WI38 (cell line): Measurements from ENCODE around the gene RPL13.

Source experiments
- H3K4me3 ChIP-seq: 2 replicates; pipeline ENCODE4 v1.5.1; 2011; ENCODE audit warnings: low read depth, mild to moderate bottlenecking, control low read depth, low read length
- TF ChIP-seq, protein P1 (sequence below): IDR thresholded peaks from 2 replicates; pipeline ENCODE4 v1.5.1; 2012; ENCODE audit warnings: low read depth, mild to moderate bottlenecking, control low read depth, low read length

RPL13 gene

DNA sequence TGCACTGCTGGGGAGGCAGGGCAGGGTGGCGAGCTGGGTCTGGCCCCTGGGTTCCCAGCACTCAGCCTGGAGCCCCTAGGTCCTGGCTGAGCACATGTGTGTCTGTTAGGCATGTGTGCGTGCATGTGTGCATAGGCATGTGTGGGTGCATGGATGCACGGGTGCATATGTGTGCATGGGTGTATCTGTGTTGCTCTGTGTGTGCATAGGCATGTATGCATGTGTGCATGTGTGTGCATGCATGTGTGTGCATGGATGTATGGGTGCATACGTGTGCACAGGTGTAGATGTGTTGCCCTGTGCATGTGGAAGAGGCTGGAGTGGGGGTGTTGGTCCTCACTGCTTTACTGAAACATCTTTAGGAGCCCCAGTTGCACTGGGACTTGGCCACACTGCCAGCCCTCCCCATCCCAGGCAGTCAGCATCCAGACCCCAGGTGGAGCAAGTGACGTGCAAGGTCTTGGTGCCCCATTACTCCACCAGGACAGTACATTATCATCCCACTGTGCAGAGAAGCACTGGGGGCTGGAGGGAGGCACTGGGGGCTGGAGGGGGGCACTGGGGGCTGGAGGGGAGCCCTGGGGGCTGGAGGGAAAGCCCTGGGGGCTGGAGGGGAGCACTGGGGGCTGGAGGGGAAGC is 42.6 kb downstream of the RPL13 start:
- H3K4me3 ChIP-seq, result no peak overlapping the region
- TF ChIP-seq, protein P1, sequence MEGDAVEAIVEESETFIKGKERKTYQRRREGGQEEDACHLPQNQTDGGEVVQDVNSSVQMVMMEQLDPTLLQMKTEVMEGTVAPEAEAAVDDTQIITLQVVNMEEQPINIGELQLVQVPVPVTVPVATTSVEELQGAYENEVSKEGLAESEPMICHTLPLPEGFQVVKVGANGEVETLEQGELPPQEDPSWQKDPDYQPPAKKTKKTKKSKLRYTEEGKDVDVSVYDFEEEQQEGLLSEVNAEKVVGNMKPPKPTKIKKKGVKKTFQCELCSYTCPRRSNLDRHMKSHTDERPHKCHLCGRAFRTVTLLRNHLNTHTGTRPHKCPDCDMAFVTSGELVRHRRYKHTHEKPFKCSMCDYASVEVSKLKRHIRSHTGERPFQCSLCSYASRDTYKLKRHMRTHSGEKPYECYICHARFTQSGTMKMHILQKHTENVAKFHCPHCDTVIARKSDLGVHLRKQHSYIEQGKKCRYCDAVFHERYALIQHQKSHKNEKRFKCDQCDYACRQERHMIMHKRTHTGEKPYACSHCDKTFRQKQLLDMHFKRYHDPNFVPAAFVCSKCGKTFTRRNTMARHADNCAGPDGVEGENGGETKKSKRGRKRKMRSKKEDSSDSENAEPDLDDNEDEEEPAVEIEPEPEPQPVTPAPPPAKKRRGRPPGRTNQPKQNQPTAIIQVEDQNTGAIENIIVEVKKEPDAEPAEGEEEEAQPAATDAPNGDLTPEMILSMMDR, result no peak

- TF ChIP-seq, protein P1, result no peak
- H3K4me3 ChIP-seq, result no peak overlapping the region
These were observed 44.3 kb downstream of the RPL13 start for GRCh38 chr16:89604764-89605163.

DNA sequence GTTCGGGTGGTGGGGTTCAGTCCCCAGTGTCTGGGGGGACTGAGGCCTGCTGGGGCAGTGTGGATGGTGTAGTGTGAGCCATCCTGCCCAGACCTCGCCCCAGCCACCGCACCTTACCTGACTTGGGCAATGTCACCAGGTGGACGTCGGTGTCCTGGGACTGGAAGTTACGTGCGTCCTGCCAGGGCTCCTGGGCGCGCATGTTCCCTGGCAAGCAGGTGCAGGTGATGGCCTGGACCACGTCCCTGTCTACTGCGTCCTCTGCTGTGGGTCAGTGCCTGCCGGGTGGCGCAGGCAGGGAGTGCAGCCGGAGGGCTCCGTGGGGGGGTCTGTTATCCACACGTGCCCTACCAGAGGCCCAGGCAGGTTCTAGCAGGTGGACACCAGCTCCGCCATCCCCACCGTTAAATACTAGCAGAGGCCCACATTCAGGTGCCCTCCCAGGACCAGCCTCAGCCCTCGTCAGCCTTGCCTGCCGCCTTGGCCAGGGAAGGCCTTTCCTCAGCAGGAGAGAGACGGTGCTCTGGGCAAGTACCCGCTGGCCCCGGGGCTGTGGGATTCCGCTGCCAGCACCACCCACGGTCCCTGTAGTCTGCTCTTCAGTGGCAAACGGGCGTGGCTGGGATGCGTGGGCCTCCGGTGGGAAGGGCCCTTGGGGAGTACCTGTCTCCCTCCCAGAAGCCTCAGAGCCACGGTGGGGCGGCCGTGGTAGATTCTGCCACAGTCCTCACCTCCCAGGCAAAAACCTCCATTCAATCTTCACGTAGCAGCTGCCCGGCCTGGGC is 44.9 kb downstream of the RPL13 start:
- TF ChIP-seq, protein P1, result no peak
- no peak overlapping the region for H3K4me3 ChIP-seq

DNA sequence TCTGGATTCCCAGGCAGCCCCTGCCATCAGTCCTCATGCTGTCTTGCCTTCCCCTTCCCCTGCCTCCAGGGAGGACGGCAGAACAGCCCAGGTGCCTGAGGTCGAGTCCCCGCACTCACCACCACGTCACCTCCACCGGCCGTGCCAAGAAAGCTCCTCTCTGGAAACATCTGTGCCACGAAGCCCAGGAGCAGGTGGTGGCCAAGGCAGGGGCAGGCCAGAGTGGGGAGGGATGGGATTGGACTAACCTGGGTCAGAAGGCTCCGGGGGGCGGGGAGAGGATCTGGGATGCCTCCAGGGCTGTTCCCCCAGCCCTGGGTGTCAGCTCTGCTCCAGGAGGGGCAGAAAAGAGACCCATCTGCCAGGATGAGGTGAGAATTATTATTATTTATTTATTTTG is 45.5 kb downstream of the RPL13 start:
- no peak overlapping the region for H3K4me3 ChIP-seq
- TF ChIP-seq, protein P1, result no peak

GRCh38 chr16:89607453-89607852 is 47.0 kb downstream of the RPL13 start:
- no peak overlapping the region for H3K4me3 ChIP-seq
- TF ChIP-seq, protein P1, result no peak

DNA sequence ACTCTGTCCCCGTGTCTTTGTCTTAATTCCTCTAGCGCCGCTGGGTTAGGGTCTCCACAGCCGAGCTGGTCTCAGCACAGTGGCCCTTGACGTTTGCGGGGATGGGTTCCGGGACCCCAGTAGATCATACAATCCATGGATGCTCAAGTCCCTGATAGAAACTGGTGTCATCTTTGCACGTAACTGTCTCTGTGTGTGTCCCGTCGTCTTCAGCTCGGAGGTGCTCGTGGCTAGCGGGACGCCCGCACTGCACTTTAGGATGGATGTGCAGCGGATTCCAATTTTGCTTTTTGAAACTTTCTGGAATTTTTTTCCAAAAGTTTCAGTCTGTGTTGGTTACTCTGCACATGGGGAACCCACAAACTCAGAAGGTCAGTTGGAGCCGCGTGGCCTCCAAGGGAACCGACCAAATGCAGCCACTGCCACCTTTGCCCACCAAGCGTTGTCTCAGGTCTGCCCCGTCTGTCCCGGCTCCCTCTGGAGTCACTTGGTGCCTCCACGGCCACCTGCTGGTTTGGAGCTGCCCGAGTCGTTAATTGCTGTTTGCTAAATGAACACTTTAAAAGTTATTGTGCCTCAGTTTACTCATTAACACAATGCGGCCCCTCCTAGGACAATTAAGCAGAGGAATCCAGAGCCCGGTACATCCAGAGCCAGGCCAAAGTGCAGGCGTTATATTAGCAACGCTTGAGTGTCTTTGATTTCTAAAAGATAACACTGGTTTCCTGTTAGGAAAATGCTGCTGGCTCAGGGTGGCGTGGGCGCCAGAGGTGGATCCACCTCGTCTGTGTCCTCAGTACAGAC is 47.7 kb downstream of the RPL13 start:
- TF ChIP-seq, protein P1, result no peak
- no peak overlapping the region for H3K4me3 ChIP-seq

- TF ChIP-seq, protein P1, result no peak
- no peak overlapping the region for H3K4me3 ChIP-seq
These were observed 49.6 kb downstream of the RPL13 start for GRCh38 chr16:89610108-89610453.
